GM19372 (cell line): ENCODE measurements around the gene ITGB5.

Source experiments
- ATAC-seq: cut with Tn5 transposase; IDR thresholded peaks from one replicate; pipeline ENCODE4 v1.9.1; 2021; ENCODE audit warnings: mild to moderate bottlenecking, low read depth, moderate library complexity; ENCODE audit not compliant: unreplicated experiment

ITGB5 gene, protein sequence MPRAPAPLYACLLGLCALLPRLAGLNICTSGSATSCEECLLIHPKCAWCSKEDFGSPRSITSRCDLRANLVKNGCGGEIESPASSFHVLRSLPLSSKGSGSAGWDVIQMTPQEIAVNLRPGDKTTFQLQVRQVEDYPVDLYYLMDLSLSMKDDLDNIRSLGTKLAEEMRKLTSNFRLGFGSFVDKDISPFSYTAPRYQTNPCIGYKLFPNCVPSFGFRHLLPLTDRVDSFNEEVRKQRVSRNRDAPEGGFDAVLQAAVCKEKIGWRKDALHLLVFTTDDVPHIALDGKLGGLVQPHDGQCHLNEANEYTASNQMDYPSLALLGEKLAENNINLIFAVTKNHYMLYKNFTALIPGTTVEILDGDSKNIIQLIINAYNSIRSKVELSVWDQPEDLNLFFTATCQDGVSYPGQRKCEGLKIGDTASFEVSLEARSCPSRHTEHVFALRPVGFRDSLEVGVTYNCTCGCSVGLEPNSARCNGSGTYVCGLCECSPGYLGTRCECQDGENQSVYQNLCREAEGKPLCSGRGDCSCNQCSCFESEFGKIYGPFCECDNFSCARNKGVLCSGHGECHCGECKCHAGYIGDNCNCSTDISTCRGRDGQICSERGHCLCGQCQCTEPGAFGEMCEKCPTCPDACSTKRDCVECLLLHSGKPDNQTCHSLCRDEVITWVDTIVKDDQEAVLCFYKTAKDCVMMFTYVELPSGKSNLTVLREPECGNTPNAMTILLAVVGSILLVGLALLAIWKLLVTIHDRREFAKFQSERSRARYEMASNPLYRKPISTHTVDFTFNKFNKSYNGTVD

DNA sequence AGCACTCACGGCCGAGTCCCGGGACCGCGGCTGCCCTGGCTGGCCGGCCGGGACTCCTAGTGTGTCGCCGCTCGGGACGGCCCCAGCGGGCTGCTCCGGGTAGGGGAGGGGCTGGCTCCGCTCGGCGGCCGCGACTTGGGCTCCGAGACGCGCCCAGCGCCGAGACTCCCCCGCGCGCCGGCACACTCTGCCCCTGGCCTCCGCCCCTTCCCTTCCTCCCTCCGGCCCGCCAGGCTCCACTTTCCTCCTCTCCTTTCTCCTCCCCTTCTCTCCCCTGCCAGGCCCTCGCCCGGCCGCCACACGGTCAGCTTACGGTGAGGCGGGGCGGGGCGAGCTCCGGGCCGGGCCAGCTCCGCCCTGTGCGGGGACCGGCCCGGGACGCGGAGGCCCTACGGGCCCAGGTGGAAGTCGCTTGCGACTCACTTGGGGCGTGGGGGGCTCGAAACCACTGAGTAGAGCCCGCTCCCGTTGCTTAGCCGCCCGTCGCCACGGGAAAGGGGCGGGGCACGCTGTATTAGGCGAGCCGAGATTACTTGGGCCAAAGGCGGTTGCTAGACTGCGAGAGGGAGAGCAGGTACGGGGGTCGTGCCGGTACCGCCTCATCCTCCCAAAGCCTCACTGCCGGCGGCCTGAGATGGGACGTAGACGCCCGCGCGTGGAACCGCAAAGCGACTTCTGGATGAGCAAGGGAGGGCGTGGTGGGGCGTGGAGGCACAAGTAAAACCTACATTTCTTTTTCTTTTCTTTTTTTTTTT is at the start of gene ITGB5:
TSS of gene ITGB5 (minus strand) at position 189 of the 755 bp plus-strand sequence. CDS start 365 bp downstream, outside the sequence.
- peak; percentile 60 for ATAC-seq

DNA sequence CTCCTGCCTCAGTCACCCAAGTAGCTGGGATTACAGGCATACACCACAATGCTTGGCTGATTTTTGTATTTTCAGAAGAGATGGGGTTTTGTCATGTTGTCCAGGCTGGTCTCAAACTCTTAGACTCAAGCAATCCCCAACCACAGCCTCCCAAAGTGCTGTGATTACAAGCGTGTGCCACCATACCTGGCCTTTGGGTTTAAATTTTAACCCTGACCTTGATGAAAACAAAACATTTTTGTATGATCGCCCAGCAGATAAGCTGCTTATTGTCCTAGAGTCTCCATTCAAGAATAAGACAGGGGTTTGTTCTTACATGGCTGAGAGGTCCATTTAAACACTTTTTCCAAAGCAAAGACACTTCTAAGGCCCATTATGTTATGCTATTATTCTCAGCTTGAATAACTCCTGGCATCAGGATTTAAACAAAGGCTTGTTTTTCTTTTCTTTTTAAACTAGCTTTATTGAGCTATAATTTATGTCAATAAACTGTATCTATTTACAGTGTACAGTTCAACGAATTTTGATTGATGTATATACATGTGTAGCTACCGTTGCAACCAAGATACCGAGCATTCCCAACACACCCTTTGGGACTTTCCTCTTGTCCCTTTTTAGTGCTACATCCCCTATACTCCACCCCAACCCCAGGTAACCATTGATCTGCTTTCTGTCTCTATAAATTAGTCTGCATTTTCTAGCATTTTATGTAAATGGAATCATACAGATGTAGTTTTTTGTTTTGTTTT is 48.8 kb upstream of the ITGB5 start:
- no peak for ATAC-seq

DNA sequence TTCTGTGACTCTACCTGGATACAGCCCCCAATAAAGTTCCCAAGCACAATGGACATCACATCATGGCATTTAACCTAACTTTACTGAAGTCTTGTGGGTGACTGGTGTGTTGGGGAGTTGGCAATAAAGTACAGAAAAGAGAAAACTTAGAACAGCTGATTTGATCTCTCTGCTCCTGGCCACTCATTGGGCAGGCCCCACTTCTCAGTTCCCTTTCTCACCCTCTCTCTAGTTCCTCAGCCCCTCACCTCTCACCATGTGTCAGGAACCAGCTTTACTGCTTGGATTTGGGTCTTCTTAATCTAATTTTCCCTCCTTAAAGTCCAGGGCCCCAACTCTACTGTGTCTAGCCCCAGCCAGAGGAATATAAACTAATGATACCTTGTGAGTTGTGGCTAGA is 48.1 kb upstream of the ITGB5 start:
- ATAC-seq, result no peak

DNA sequence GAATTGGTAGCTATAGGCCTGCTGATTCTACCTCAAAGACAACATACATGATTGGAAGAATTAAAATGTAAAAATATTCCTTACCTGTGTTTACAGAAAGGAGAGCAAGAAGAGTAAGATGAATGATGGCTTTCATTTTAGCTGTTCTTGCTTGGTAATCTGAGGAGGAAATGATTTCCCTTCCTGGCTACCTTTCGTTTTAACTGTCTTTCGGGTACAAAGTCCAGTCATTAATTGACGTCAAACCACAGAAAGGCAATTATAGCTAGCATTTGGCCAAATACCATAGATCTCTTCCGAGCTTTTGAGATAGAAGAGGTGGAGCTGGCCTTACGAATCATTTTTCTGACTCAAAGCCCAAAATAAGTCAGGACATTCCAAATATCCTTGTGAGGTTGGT is 47.4 kb upstream of the ITGB5 start, which contains the start of gene MUC13:
TSS of gene MUC13 (minus strand) at position 175 of the 400 bp plus-strand sequence. CDS start at position 136, 39 bp downstream.
- no peak for ATAC-seq

DNA sequence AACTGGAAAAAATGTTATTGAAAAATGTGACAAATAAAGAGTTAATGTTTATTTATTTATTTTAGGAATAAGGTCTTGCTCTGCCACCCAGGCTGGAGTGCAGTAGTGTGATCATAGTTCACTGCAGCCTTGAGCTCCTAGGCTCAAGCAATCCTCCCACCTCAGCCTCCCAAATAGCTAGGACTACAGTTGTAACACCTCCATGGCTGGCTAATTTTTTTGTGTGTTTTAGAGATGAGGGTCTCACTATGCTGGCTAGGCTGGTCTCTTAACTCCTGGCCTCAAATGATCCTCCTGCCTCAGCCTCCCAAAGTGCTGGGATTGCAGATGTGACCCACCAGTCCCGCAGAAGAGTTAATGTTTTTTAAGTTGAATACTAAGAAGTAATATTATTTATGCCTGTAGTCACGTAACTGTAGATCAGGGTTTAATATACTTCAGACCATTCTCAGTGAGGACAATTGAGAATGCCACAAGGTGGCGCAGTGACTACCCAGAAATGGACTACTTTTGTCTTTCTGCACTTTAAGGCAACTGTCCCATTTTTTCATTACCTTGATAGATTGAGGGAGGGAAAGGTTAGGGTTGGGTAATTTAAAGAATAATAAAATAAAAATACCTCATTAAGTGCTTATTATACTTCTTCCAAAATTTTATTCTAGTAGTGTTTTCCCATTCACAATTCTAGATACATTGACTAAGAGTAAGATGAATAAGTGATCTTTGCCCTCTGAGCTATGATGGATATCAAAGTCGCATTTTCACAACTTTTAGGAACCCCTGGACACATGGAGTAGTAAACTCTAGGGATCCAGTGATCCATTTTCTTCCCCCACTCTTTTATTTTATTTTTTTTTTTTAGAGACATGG is 41.4 kb upstream of the ITGB5 start:
- ATAC-seq, result no peak

DNA sequence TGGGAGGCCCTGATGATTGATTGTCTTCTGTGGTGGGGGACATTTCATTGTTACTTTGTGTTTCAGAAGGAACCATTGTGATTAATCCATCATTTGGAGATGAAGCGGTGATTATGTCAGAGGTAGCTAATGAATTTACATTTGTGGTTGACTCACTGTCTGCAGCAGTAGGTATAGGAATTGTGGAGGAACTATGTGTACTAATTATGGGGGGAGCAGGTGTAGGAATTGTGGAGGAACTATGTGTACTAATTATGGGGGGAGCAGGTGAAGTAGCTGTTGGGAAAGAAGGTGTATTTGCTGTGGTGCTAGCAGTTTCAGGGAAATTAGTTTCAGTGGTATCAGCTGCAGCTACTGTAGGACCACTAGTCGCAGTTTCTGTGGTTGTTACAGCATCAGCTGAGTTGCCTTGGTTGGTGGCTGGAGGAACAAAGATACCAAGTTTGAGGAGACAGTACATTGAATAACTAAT is 40.4 kb upstream of the ITGB5 start:
- no peak for ATAC-seq

DNA sequence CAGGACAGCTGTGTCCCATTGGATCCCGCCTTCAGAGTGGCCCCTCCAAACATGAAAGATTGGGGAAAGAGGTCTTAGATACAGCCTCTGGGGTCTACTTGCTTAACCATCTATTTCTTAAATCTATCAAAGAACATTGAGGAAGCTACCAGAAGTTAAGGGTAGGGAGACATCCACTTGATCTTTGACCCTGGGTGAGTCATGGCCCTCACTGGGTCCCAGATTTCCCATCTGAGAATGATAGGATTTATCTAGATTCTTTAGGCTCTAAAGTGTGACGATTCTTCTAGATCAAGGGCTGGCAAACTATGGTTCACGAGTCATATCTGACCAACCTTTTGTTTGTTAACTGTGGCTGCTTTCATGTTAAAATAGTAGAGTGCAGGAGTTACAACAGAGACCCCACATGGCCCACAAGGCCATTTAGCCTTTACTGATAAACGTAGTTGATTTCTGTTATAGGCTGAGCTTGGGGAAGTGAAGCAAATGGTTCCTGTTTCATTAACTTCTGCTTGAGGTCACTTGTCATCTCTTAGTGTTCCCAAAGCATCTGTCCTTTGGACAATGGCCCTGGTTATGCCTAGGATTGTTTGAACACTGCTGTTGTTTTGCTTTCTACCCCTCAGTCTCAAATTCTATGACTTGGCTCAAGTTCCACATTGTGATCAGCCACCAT is 39.4 kb upstream of the ITGB5 start:
- no peak for ATAC-seq

DNA sequence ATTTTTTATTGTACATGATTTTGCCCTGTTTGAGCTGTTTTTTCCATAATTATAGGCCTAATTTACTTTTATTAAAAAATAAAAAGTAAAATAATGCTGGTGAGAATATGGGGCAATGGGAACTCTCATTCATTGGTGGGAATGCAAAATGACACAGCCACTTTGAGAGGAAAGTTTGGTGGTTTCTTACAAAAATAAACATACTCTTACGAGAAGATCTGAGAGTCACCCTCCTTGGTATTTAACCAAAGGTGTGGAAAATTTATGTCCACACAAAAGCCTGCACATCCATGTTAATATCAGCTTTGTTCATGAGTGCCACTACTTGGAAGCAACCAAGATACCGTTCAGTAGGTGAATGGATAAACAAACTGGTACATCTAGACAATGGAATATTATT is 37.6 kb upstream of the ITGB5 start:
- ATAC-seq, result no peak

DNA sequence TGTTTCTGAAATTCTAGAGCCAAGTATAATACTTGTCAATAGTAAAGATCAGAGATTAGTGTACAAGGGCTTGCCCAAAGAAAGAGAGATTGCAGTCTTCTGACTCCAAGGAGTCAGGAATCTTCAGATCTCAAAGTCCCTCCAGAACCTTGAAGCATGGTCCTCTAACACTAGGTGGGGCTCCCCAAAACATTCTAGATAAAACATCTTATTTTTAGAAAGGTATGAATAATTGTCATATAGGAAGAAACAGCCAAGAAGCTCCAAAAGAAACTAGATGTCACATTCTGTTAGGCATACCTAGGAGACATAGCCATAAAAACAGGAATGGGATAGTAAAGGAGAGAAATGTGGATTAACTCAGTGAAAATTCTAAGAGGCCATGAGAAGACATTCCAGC is 36.7 kb upstream of the ITGB5 start:
- no peak for ATAC-seq

DNA sequence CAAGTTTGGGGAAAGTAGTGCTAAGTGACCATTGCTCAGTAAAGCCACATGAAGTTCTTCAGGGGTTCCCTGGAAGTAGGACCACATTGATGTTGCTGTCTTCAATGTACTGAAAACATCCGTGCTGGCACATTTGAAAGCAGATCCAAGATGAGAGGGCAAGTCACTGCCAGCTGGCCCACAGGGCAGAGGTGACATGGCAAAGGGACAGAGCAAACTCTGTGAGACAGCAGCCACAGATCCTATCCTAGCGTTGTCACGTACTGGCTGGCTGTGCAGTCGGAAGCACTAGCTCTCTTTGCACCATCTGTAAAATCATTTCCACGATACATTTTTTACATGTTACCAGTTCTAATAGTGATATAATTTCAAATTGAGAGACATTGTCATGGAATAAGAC is 33.6 kb upstream of the ITGB5 start:
- ATAC-seq, result no peak

DNA sequence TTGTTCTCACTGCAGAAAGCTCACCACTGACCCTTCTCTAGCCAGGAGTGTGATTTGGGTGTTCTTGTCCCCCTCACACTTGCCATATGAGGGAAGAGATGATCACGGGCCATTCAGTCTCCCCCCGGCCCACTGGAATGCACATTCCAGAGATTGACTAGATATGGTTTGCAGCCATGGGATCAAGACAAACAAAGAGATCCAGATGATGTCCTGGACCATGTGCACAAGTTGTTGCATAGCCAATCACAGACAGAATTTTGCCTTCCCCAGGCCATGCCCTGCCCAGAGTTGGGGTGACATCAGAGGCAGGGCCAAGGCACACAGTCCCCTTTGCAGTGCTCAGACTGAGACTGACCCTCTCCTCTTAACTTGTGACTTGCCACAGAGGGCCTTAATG is 32.6 kb upstream of the ITGB5 start:
- no peak for ATAC-seq

DNA sequence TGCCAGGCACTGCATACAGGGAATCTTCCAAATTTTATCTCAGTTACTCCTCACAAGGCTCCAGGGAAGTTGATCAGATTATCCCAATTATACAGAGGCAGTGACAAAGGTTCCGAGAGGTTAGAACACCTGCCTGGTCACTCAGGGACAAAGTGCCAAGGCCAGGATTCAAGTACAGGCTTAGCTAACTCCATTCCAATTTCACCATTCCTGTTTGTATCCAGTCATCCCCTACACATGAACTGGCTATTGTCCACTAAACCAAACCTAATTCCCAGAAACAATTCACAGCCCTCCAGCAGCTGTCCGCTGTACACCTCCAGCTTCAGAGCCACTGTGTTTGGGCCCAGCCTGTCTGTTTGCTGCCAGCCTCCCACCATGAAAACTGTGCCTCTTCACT is 31.4 kb upstream of the ITGB5 start:
- ATAC-seq, result no peak

DNA sequence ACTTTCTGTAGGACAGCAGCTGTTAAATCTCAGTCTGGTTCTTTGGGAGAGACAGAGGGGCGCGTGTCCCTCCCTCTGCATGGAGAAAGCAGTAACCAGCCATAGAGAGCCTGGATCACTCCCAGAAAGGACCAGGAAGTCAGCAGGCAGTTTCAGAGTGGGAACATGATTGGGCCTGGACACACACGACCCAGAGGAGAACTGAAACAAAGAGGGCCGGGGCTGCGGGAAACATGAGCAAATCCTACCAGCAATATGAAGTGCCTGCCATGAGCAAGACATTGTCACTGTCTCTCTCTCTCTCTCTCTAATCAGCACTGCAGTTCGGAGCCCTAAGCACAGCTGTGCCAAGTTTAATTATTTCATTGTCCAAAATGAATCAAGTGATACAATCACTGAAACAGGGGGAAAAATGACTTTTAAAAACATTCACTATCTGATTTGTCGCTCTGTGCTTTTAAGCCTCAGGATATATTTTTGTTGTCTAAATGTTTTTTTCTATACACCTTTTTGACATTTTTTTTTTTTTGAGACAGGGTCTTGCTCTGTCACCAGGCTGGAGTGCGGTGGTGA is 29.8 kb upstream of the ITGB5 start:
- ATAC-seq, result no peak

DNA sequence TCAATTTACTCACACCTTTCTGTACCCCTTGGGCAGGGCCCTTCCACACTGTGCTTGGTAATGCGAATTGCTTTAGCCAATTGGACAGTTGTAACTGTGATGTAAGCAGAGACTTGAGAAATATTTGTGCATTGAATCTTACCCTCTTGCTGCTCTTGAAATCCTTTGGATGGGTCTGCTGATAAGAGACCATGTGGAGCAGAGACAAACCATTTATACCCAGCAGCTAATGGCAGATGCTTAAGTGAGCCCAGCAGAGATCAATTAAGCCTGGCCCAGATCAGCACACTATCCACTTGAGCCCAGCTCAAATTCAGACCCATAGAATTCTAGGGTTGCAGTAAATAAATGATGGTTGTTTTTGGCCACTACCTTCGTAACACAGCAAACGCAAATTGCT is 28.1 kb upstream of the ITGB5 start:
- ATAC-seq, result no peak

DNA sequence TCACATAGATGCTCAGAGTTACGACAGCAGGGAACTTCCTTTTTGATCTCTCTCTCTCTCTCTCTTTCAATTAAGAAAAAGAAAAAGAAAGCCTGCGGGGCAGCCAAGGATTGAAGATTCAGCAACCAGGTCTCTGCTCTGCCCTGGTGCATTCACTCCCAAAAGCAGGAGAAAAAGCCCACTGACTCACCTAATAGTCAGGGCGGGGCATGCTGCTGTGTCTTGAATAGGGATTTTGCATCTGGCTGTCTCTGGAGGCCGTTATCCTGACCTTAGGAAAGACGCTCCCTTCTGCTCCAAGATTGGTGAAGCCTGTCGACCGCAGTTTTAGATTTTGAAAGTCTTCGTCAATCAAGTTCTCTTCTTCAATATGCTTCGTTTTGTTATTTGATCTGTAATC is 20.8 kb upstream of the ITGB5 start:
- ATAC-seq, result no peak

DNA sequence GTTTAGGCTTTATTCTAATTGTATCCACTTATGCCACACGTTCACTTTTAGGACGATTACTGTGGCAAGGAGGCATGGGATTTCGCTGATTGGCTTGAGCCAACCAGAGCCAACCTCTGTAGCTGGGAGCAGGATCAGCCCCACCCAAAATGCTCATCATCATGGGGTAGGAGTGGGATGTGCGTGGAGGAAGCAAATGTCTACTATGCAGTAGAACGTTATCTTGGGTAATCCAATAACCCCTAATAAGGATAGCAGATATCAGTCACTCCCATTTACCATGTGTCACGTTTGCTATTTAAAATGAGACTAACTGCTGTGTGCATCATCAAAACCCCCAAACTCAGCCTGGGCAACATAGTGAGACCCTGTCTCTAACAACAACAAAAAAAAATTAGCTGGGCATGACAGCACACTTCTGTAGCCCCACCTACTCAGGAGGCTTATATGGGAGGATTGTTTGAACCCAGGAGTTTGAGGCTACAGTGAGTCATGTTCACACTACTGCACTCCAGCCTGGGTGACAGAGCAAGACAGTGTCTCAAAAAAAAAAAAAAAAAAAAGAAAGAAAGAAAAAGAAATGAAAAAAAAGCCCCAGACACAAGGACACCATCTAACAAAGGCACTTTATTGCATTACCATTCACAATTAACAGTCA is 17.8 kb upstream of the ITGB5 start:
- no peak for ATAC-seq

DNA sequence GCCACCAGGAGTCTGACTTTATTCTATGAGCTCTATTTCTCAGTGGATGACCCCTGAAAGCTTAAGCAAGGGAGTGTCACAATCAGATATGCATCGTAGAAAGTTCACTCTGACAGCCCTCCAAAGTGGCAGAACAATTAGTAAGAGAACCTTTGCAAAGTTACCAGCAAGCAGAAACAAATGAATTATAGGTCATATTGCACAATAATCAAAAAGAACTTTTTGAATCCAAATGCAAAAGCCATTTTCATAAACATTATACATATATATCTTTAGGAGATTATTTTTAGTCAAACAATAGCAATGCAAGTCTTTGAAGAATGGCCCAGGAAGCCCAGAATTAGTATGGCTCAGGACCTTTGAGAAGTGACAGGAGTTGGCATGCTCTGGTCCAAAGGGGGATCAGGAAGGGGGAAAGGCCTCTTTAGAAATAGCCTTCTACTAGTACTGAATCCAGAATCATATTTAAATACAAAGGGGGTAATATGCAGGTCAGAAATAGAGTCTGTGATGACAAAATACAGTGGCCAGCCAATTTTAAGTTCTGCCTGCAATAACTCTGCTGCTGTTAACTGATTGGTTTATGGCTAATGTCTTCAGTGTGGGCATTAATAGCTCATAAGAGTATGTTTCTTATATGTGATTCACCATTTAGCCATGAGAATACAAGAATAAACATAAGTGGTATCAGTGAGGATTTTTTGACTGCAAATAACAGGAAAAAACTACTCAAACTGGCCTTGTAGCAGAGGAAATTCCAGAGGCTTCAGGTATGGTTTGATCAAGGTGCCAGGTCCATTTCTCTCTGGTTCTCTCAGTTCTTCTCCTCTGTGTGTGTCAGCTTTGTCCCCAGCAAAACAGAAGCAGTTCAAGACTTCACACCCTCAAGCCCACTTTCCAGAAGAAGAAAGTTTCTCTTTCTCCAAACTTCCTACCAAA is 17.0 kb upstream of the ITGB5 start:
- ATAC-seq, result no peak
